ENCODE measurements around the gene TM7SF2.

Gene TM7SF2

GRCh38 chr11:65126624-65127274 is 15.1 kb downstream of the TM7SF2 start:
- Histone ChIP-seq H3K9me2 (replicated peaks; ENCODE audit: low read depth, low read length) (no peaks in the 10 kb centered on the region), H3K36me3 (ENCODE audit: insufficient read depth, low read length) (peaks cover 57% of the 10 kb centered on the region), H4K20me1 (ENCODE audit: insufficient read depth, low read length, poor library complexity, severe bottlenecking) (peaks cover under 1% of the 10 kb centered on the region), H3K4me3 (ENCODE audit: low read length, poor library complexity, severe bottlenecking) (no peak overlapping the region), H2AFZ (ENCODE audit: low read length) (no peak overlapping the region), H3K9ac (ENCODE audit: low read depth, low read length, poor library complexity, severe bottlenecking) (no peak overlapping the region), H3K4me2 (ENCODE audit: low read depth, low read length, poor library complexity, severe bottlenecking) (no peak overlapping the region), H3K27me3 (ENCODE audit: insufficient read depth, low read length, poor library complexity, severe bottlenecking) (no peaks in the 10 kb centered on the region), H3K4me1 (ENCODE audit: insufficient read depth, low read length, poor library complexity, severe bottlenecking) (peaks cover 7% of the 10 kb centered on the region), H3K9me3 (ENCODE audit: insufficient read depth, low read depth, low read length) (no peaks in the 10 kb centered on the region), H3K79me2 (ENCODE audit: insufficient read depth, low read length) (peaks cover 32% of the 10 kb centered on the region), H3F3A (ENCODE audit: low read depth) (no peaks in the 10 kb centered on the region)
- TF ChIP-seq EZH2phosphoT487 (IDR thresholded peaks at IDR 0.05; ENCODE audit: borderline replicate concordance), result no peak
- no peak for TF ChIP-seq CTCF (conservative IDR thresholded peaks at IDR 0.05; ENCODE audit: low read length)

- Histone ChIP-seq H3K79me2 (ENCODE audit: insufficient read depth, low read length) (peaks cover 36% of the 10 kb centered on the region), H3K4me1 (ENCODE audit: insufficient read depth, low read length, poor library complexity, severe bottlenecking) (peaks cover 14% of the 10 kb centered on the region), H3F3A (ENCODE audit: low read depth) (no peaks in the 10 kb centered on the region), H3K9me3 (ENCODE audit: insufficient read depth, low read depth, low read length) (no peaks in the 10 kb centered on the region), H3K9ac (ENCODE audit: low read depth, low read length, poor library complexity, severe bottlenecking) (no peak overlapping the region), H3K27me3 (ENCODE audit: insufficient read depth, low read length, poor library complexity, severe bottlenecking) (no peaks in the 10 kb centered on the region), H3K4me2 (ENCODE audit: low read depth, low read length, poor library complexity, severe bottlenecking) (no peak overlapping the region), H3K36me3 (ENCODE audit: insufficient read depth, low read length) (peaks cover 57% of the 10 kb centered on the region), H3K9me2 (replicated peaks; ENCODE audit: low read depth, low read length) (no peaks in the 10 kb centered on the region), H3K4me3 (ENCODE audit: low read length, poor library complexity, severe bottlenecking) (no peak overlapping the region), H4K20me1 (ENCODE audit: insufficient read depth, low read length, poor library complexity, severe bottlenecking) (peaks cover 6% of the 10 kb centered on the region), H2AFZ (ENCODE audit: low read length) (no peak overlapping the region)
- TF ChIP-seq CTCF (conservative IDR thresholded peaks at IDR 0.05; ENCODE audit: low read length) (no peak), EZH2phosphoT487 (IDR thresholded peaks at IDR 0.05; ENCODE audit: borderline replicate concordance) (no peak)
Observed at GRCh38 chr11:65127473-65128181, 16.0 kb downstream of the TM7SF2 start.

- Histone ChIP-seq H3K36me3 (ENCODE audit: insufficient read depth, low read length) (peaks cover 57% of the 10 kb centered on the region), H3K9ac (ENCODE audit: low read depth, low read length, poor library complexity, severe bottlenecking) (no peak overlapping the region), H3F3A (ENCODE audit: low read depth) (no peaks in the 10 kb centered on the region)
Observed at GRCh38 chr11:65128182-65129145, 16.8 kb downstream of the TM7SF2 start.

More at GRCh38 chr11:65128182-65129145, 16.8 kb downstream of the TM7SF2 start:
- Histone ChIP-seq H3K79me2 (ENCODE audit: insufficient read depth, low read length) (peaks cover 36% of the 10 kb centered on the region), H3K9me2 (replicated peaks; ENCODE audit: low read depth, low read length) (no peaks in the 10 kb centered on the region), H3K4me3 (ENCODE audit: low read length, poor library complexity, severe bottlenecking) (no peak overlapping the region), H3K9me3 (ENCODE audit: insufficient read depth, low read depth, low read length) (no peaks in the 10 kb centered on the region), H2AFZ (ENCODE audit: low read length) (no peak overlapping the region), H3K27me3 (ENCODE audit: insufficient read depth, low read length, poor library complexity, severe bottlenecking) (no peaks in the 10 kb centered on the region), H4K20me1 (ENCODE audit: insufficient read depth, low read length, poor library complexity, severe bottlenecking) (peaks cover 14% of the 10 kb centered on the region), H3K4me2 (ENCODE audit: low read depth, low read length, poor library complexity, severe bottlenecking) (no peak overlapping the region), H3K4me1 (ENCODE audit: insufficient read depth, low read length, poor library complexity, severe bottlenecking) (peaks cover 18% of the 10 kb centered on the region)
- TF ChIP-seq CTCF (conservative IDR thresholded peaks at IDR 0.05; ENCODE audit: low read length) (no peak), EZH2phosphoT487 (IDR thresholded peaks at IDR 0.05; ENCODE audit: borderline replicate concordance) (no peak)
